ENCODE results near the gene TRA2A.
"Not testable (repeated sequence)": the region's sequence is repeated elsewhere in the genome, so short reads cannot be mapped to it uniquely, and the experiment has no call there.

Gene TRA2A

GRCh38 chr7:23531794-23532489 is at the start of gene TRA2A:
Gene TRA2A, minus strand, starts transcription at chr7:23531981. Its CDS starts 157 bp downstream, at chr7:23531824.
- peak; percentile 99 for DNase-seq

GRCh38 chr7:23570592-23571200 is 38.9 kb upstream of the TRA2A start:
- peak; percentile 92 for DNase-seq

- DNase-seq, result no peak
Observed at GRCh38 chr7:23558303-23558702, 26.5 kb upstream of the TRA2A start.

GRCh38 chr7:23547662-23548061 is 15.9 kb upstream of the TRA2A start:
- no peak for DNase-seq

- peak; percentile 96 for DNase-seq
Observed at GRCh38 chr7:23546897-23547572, 15.3 kb upstream of the TRA2A start.

GRCh38 chr7:23545493-23545892 is 13.7 kb upstream of the TRA2A start:
- DNase-seq, result no peak

- peak; percentile 56 for DNase-seq
Observed at GRCh38 chr7:23544913-23545354, 13.2 kb upstream of the TRA2A start.

- no peak for DNase-seq
Observed at GRCh38 chr7:23542752-23543151, 11.0 kb upstream of the TRA2A start.

GRCh38 chr7:23539494-23539907 is 7.7 kb upstream of the TRA2A start:
- no peak for DNase-seq

GRCh38 chr7:23538301-23538700 is 6.5 kb upstream of the TRA2A start:
- no peak for DNase-seq

GRCh38 chr7:23533238-23533604 is 1.4 kb upstream of the TRA2A start:
- peak; percentile 33 for DNase-seq

- peak; percentile 30 for DNase-seq
Observed at GRCh38 chr7:23532490-23533237, 883 bp upstream of the TRA2A start.

GRCh38 chr7:23531050-23531793 is 559 bp downstream of the TRA2A start:
- DNase-seq, result peak; percentile 89

GRCh38 chr7:23530405-23530804 is 1.4 kb downstream of the TRA2A start:
- peak; percentile 91 for DNase-seq

- no peak for DNase-seq
Observed at GRCh38 chr7:23529262-23529859, 2.4 kb downstream of the TRA2A start.

- not testable (repeated sequence) for DNase-seq
Observed at GRCh38 chr7:23525611-23526010, 6.2 kb downstream of the TRA2A start.

GRCh38 chr7:23524473-23524872 is 7.3 kb downstream of the TRA2A start:
- no peak for DNase-seq

GRCh38 chr7:23523486-23524075 is 8.2 kb downstream of the TRA2A start:
- no peak for DNase-seq

GRCh38 chr7:23520582-23520981 is 11.2 kb downstream of the TRA2A start:
- peak; percentile 50 for DNase-seq

- no peak for DNase-seq
Observed at GRCh38 chr7:23514755-23515154, 17.0 kb downstream of the TRA2A start.

- DNase-seq, result not testable (repeated sequence)
Observed at GRCh38 chr7:23513746-23514145, 18.0 kb downstream of the TRA2A start.

- DNase-seq, result peak; percentile 24
Observed at GRCh38 chr7:23494009-23494408, 37.8 kb downstream of the TRA2A start.
